Measurements from ENCODE around the gene PMF1. TPM values are rescaled to one million over a fixed set of nuclear protein-coding genes. Genes with fewer than 3 reads are reported as not detected.

The PMF1 gene
- total RNA-seq, 1 donor from 2014 or later = 80.9 TPM

- Mint-ChIP-seq H3K4me1 (ENCODE audit: low read depth) (peaks cover 29% of the 10 kb centered on the region), H3K9me3 (ENCODE audit: low read depth) (no peaks in the 10 kb centered on the region), H3K27ac (no peak overlapping the region), H3K36me3 (ENCODE audit: insufficient read depth) (peaks cover 1% of the 10 kb centered on the region), H3K27me3 (no peaks in the 10 kb centered on the region), H3K4me3 (ENCODE audit: low read depth) (no peak overlapping the region)
- TF ChIP-seq CTCF (IDR thresholded peaks at IDR 0.05; ENCODE audit: unreplicated experiment) = no peak
- DNase-seq (ENCODE audit: low spot score, unreplicated experiment) = no peak
Measured at GRCh38 chr1:156286061-156286460, 73.3 kb downstream of the PMF1 start.

Other genes starting within 250 kb of the PMF1 start
- gene ARHGEF2, start 234.5 kb upstream of the PMF1 start, total RNA-seq = 103 and 111 TPM in 2 replicates
- 299 and 301 TPM in 2 replicates for gene SSR2, start 192.1 kb upstream of the PMF1 start, total RNA-seq
- 94.2 and 97.8 TPM in 2 replicates for gene UBQLN4, start 159.2 kb upstream of the PMF1 start, total RNA-seq
- 61.0 and 63.0 TPM in 2 replicates for gene LAMTOR2, start 158.2 kb upstream of the PMF1 start, total RNA-seq
- gene RAB25, start 151.8 kb upstream of the PMF1 start, total RNA-seq = 93.8 and 99.1 TPM in 2 replicates
- gene MEX3A, start 130.5 kb upstream of the PMF1 start, total RNA-seq = 112 and 113 TPM in 2 replicates
- gene LMNA, start 98.3 kb upstream of the PMF1 start, total RNA-seq = 83.5 and 92.7 TPM in 2 replicates
- 2.1 and 3.7 TPM in 2 replicates for gene SEMA4A, start 59.4 kb upstream of the PMF1 start, total RNA-seq
- 14.3 and 20.4 TPM in 2 replicates for gene SLC25A44, start 18.9 kb upstream of the PMF1 start, total RNA-seq
- gene BGLAP, start 29.2 kb downstream of the PMF1 start, total RNA-seq = 4.8 and 5.8 TPM in 2 replicates
- 21.5 and 22.3 TPM in 2 replicates for gene PAQR6, start 35.0 kb downstream of the PMF1 start, total RNA-seq
- gene SMG5, start 69.8 kb downstream of the PMF1 start, total RNA-seq = 114 TPM in 2 replicates
- gene TMEM79, start 71.3 kb downstream of the PMF1 start, total RNA-seq = 5.1 and 5.9 TPM in 2 replicates
- gene GLMP, start 82.7 kb downstream of the PMF1 start, total RNA-seq = 57.1 and 59.3 TPM in 2 replicates
- gene VHLL, start 86.3 kb downstream of the PMF1 start, total RNA-seq = 0.46 TPM in 1 of 2 replicates, not detected in the other
- gene CCT3, start 125.3 kb downstream of the PMF1 start, total RNA-seq = 260 and 270 TPM in 2 replicates
- gene TSACC, start 125.5 kb downstream of the PMF1 start, total RNA-seq = 0.65 and 0.95 TPM in 2 replicates
- gene RHBG, start 156.2 kb downstream of the PMF1 start, total RNA-seq = 0.36 and 0.71 TPM in 2 replicates